GM19452 (cell line): ENCODE measurements around the gene GSTO2.

Experiments
- ATAC-seq: cut with Tn5 transposase; IDR thresholded peaks from one replicate; pipeline ENCODE4 v1.9.1; 2021; ENCODE audit not compliant: unreplicated experiment

Gene GSTO2

GRCh38 chr10:104279550-104280259, 10.7 kb downstream of the GSTO2 start:
- no peak for ATAC-seq

- ATAC-seq: no peak
These were observed 12.7 kb downstream of the GSTO2 start for GRCh38 chr10:104281694-104282093.

- no peak for ATAC-seq
These were observed 15.9 kb downstream of the GSTO2 start for GRCh38 chr10:104284846-104285245.

GRCh38 chr10:104286939-104287338, 18.0 kb downstream of the GSTO2 start:
- no peak for ATAC-seq

- ATAC-seq: no peak
These were observed 19.4 kb downstream of the GSTO2 start for GRCh38 chr10:104288355-104288754.

- ATAC-seq: peak; percentile 99
These were observed 22.5 kb downstream of the GSTO2 start for GRCh38 chr10:104291439-104291951.

GRCh38 chr10:104293011-104293410, 24.0 kb downstream of the GSTO2 start:
- no peak for ATAC-seq

GRCh38 chr10:104293781-104294321, 24.9 kb downstream of the GSTO2 start:
- no peak for ATAC-seq

GRCh38 chr10:104296687-104297436, 27.9 kb downstream of the GSTO2 start:
- no peak for ATAC-seq

GRCh38 chr10:104297697-104298660, 29.0 kb downstream of the GSTO2 start:
- no peak for ATAC-seq

- no peak for ATAC-seq
These were observed 30.3 kb downstream of the GSTO2 start for GRCh38 chr10:104299031-104299904.

- ATAC-seq: no peak
These were observed 31.2 kb downstream of the GSTO2 start for GRCh38 chr10:104300002-104300735.

GRCh38 chr10:104300736-104301292, 31.8 kb downstream of the GSTO2 start:
- ATAC-seq: no peak

GRCh38 chr10:104301907-104302690, 33.1 kb downstream of the GSTO2 start:
- ATAC-seq: no peak

- ATAC-seq: no peak
These were observed 34.8 kb downstream of the GSTO2 start for GRCh38 chr10:104303594-104304355.

GRCh38 chr10:104304356-104304745, 35.4 kb downstream of the GSTO2 start:
- no peak for ATAC-seq

GRCh38 chr10:104304927-104305326, 35.9 kb downstream of the GSTO2 start:
- no peak for ATAC-seq
